Mucosa of descending colon (tissue), 3 donors: Measurements from ENCODE around the gene FAHD1. TPM values are rescaled to one million over a fixed set of nuclear protein-coding genes. Genes with fewer than 3 reads are reported as not detected.
A peak's percentile ranks its signal among the peaks of the same experiment; 100 is the strongest.

Experiments used
- ATAC-seq: fragments of 200-7000 bp; cut with Tn5 transposase; one replicate; pipeline ENCODE4 v1.9.1; 2020; ENCODE audit warnings: mild to moderate bottlenecking, moderate library complexity
- DNase-seq, 3 donors: peaks; one replicate each; pipeline ENCODE4 v3.0.0-alpha.2; 2020
- H3K36me3 ChIP-seq: fragments of 200-600 bp; one replicate; pipeline ENCODE4 v1.8.0; 2021; ENCODE audit warnings: low read depth, mild to moderate bottlenecking
- H3K4me1 ChIP-seq: fragments of 200-600 bp; one replicate; pipeline ENCODE4 v1.8.0; 2021; ENCODE audit warnings: low read depth, mild to moderate bottlenecking
- H3K4me3 ChIP-seq: fragments of 200-600 bp; one replicate; pipeline ENCODE4 v1.8.0; 2021; ENCODE audit warnings: mild to moderate bottlenecking
- H3K9me3 ChIP-seq: fragments of 200-600 bp; one replicate; pipeline ENCODE4 v1.8.0; 2021; ENCODE audit warnings: mild to moderate bottlenecking
- CTCF ChIP-seq: fragments of 200-600 bp; IDR thresholded peaks from one replicate; pipeline ENCODE4 v1.8.0; 2022; ENCODE audit warnings: antibody characterized with exemption, mild to moderate bottlenecking
- intact Hi-C, 2 donors: fragments of 100-400 bp; cut with DNase I in 1 of 2; cut with micrococcal nuclease in 1 of 2; formaldehyde crosslinking; loops; one replicate each; pipeline versions ENCODE4 v1.11.0 to v1.11.1; 2022; cut with DNase I, micrococcal nuclease
- total RNA-seq, 3 donors: library from RNA; stranded (reverse); fragmentation: NEBNext Ultra II Directional in 2 of 3; extraction: Animal tissue kit (Norgen Biotek cat#: 25700) in 2 of 3; gene quantifications; one replicate each; pipeline versions ENCODE4 v1.2.1 to v1.2.4, GENCODE V29; 2021 to 2023
- donor health status: DM: no; HTN: no; CAD: no; lungs with moderate emphysema.
- donor health status: DM: no; HTN: no; CAD: no.
- donor health status: DM: no; HTN: yes; CAD: no.

Gene FAHD1
- total RNA-seq, 3 donors from 2014 or later = 31.4 to 59.6 (median 54.6) TPM

DNA sequence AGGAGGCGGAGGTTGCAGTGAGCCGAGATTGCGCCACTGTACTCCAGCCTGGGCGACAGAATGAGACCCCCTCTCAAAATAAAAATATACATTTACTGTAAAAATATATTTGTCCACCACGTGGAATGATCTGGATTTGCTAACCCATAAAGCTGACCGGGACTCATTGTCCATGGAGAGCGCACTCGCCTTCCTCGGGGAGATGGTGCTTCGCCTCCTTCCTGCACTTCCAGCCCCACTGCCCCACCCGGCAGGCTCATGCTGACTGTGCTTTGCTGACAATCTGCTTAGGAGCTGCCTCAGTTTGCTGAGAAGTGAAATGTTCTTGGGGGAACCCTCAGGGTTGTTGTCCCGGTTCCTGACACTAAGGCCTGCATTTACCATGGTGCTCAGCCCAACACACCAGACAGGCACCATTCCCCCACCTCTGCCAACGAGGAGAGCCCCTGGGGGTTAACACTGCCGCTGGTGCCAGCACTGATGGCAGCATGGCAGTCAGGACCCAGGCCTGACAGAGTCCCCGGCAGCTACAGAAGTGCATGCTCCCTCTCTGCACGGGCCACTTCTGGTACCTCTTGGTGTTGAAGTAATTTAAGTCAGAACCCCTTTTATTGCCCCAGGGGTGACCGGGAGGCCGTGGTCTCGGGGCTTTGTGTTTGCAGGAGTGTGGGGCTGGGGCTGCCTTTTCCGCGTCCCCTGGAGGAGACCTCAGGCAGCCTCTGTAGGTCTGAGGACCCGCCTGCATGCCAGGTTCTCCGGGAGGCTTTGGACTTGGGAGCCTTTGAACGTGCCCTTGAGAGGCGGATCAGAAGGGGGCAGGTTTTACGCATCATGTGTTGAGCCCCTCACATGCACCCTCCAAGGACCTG lies 41.8 kb upstream of the FAHD1 start:
- no peak for TF ChIP-seq CTCF
- no peak overlapping the region for H3K4me3 ChIP-seq
- peaks cover 4% of the 10 kb centered on the region for H3K36me3 ChIP-seq
- peaks cover 17% of the 10 kb centered on the region for H3K4me1 ChIP-seq
- intact Hi-C loops = no loop called here
- no peaks in the 10 kb centered on the region for H3K9me3 ChIP-seq
- ATAC-seq (no peak), DNase-seq (peak in 1 of 3 donors; percentile 20)

DNA sequence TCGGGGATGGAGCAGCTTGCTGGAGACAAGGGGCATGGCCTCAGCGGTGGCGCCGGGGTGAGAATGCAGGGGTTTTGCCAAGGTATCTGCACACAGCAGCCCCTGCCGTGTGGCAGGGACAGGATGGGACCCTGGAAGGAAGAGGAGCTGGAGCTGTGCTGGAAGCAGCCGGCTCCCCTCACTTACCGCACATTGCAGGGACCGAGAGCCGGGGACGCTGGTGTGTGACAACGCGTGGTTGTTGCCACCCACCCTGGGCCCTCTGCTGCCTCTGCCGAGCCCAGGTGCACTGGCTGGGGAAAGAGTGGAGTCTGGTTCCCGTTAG lies 41.2 kb upstream of the FAHD1 start:
- Histone ChIP-seq H3K4me3 (no peak overlapping the region), H3K9me3 (no peaks in the 10 kb centered on the region), H3K36me3 (peaks cover 4% of the 10 kb centered on the region), H3K4me1 (peaks cover 17% of the 10 kb centered on the region)
- ATAC-seq = no peak
- peak in 1 of 3 donors; percentile 50 for DNase-seq
- TF ChIP-seq CTCF = no peak
- intact Hi-C loops = no loop called here

DNA sequence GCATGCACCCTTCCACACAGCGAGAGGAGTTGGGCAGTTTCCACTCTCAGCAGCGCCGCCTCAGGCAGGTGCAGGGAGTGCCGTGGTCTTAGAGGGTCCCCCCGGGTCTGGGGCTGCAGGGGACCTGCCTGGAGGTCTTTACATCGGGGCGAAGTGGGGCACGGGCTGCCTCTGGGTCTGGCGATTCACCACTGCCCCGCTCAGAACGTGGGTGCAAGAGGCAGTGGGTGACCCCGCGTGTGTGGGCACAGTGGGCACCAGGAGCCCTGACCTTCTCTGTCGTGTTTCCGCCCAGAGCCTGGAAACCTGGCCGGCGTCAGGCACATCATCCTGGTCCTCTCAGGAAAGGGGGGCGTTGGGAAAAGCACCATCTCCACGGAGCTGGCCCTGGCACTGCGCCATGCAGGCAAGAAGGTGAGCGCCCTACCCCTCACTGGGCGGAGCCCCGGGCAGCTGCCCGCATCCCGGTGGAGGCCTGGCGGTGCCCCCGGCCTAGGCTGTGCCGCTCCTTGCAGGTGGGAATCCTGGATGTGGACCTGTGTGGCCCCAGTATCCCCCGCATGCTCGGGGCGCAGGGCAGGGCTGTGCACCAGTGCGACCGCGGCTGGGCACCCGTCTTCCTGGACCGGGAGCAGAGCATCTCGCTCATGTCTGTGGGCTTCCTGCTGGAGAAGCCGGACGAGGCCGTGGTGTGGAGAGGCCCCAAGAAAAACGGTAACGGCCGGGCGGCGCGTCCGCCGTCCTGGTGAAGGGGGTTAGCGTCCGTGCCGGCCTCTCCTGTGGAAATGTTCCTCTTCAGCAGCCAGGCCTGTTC lies 40.6 kb upstream of the FAHD1 start:
- intact Hi-C loops = no loop called here
- peaks cover 11% of the 10 kb centered on the region for H3K4me1 ChIP-seq
- TF ChIP-seq CTCF = no peak
- peak in 1 of 3 donors; percentile 30 for DNase-seq
- no peaks in the 10 kb centered on the region for H3K9me3 ChIP-seq
- H3K4me3 ChIP-seq = no peak overlapping the region
- ATAC-seq = no peak
- H3K36me3 ChIP-seq = peaks cover 4% of the 10 kb centered on the region

- H3K36me3 ChIP-seq = peaks cover 4% of the 10 kb centered on the region
- peak in 1 of 3 donors; percentile 20 for DNase-seq
Measured at GRCh38 chr16:1787056-1787321, 40.0 kb upstream of the FAHD1 start.

More at GRCh38 chr16:1787056-1787321, 40.0 kb upstream of the FAHD1 start:
- no peak for TF ChIP-seq CTCF
- Histone ChIP-seq H3K4me3 (no peak overlapping the region), H3K4me1 (peaks cover 10% of the 10 kb centered on the region), H3K9me3 (no peaks in the 10 kb centered on the region)
- ATAC-seq = no peak
- intact Hi-C loops = no loop called here
